Smooth muscle cell (in vitro differentiated cells): ENCODE measurements around the gene HASPIN. TPM values are rescaled to one million over a fixed set of nuclear protein-coding genes. Genes with fewer than 3 reads are reported as not detected.

ENCODE experiments used
- DNase-seq: peaks from one replicate; lab custom pipeline; 2025; ENCODE audit not compliant: unreplicated experiment; lab: John Stamatoyannopoulos, UW
- H2AFZ ChIP-seq: fragments of 200-600 bp; sonication (generic); 2 replicates; pipeline ENCODE4 v1.6.0; 2016; ENCODE audit warnings: antibody characterized with exemption, low read depth, mild to moderate bottlenecking
- H3F3A ChIP-seq: fragments of 200-600 bp; sonication (generic); 2 replicates; pipeline ENCODE4 v1.6.0; 2017; ENCODE audit warnings: antibody characterized with exemption, low read depth
- H3K27ac ChIP-seq: fragments of 200-600 bp; sonication (generic); 2 replicates; pipeline ENCODE4 v1.5.1; 2016; ENCODE audit warnings: low read depth, mild to moderate bottlenecking
- H3K27me3 ChIP-seq: fragments of 200-600 bp; sonication (generic); 2 replicates; pipeline ENCODE4 v1.6.1; 2016; ENCODE audit warnings: low read depth, mild to moderate bottlenecking
- H3K36me3 ChIP-seq: fragments of 200-600 bp; sonication (generic); 2 replicates; pipeline ENCODE4 v1.5.1; 2016; ENCODE audit warnings: low read depth
- H3K4me1 ChIP-seq: fragments of 200-600 bp; sonication (generic); 2 replicates; pipeline ENCODE4 v1.5.1; 2016; ENCODE audit warnings: low read depth
- H3K4me2 ChIP-seq: fragments of 200-600 bp; sonication (generic); 2 replicates; pipeline ENCODE4 v1.6.0; 2016; ENCODE audit warnings: mild to moderate bottlenecking
- H3K4me3 ChIP-seq: fragments of 200-600 bp; sonication (generic); 2 replicates; pipeline ENCODE4 v1.5.1; 2016; ENCODE audit warnings: mild to moderate bottlenecking
- H3K79me2 ChIP-seq: fragments of 200-600 bp; sonication (generic); 2 replicates; pipeline ENCODE4 v1.6.0; 2016; ENCODE audit warnings: low read depth, mild to moderate bottlenecking
- H3K9ac ChIP-seq: fragments of 200-600 bp; sonication (generic); 2 replicates; pipeline ENCODE4 v1.6.0; 2016; ENCODE audit warnings: low read depth
- H3K9me3 ChIP-seq: fragments of 200-600 bp; sonication (generic); replicated peaks from 2 replicates; pipeline ENCODE4 v1.5.1; 2016; ENCODE audit warnings: low read depth
- H4K20me1 ChIP-seq: fragments of 200-600 bp; sonication (generic); 2 replicates; pipeline ENCODE4 v1.6.0; 2016; ENCODE audit warnings: low read depth
- CTCF ChIP-seq: fragments of 200-600 bp; sonication (generic); IDR thresholded peaks from 2 replicates; pipeline ENCODE4 v1.5.1; 2017; ENCODE audit warnings: borderline replicate concordance, mild to moderate bottlenecking, antibody characterized with exemption; ENCODE audit not compliant: insufficient read depth, poor library complexity, severe bottlenecking
- WGBS: methylation state at CpG from one replicate; pipeline ENCODE4 v1.1.7; 2016; ENCODE audit warnings: low lambda C conversion rate; 5-methylcytosine and 5-hydroxymethylcytosine counted together
- polyA plus RNA-seq: library from polyadenylated mRNA; unstranded; fragments of >200 nt; fragmentation: Nextera tagmentation; extraction: Ambion mirVana; gene quantifications from 2 replicates; pipeline ENCODE4 v1.2.1, GENCODE V29; 2016
- total RNA-seq: library from RNA; depleted of rRNA; stranded (reverse); fragments of >200 nt; gene quantifications from 2 replicates; pipeline ENCODE4 v1.2.3, GENCODE V29; 2014

HASPIN gene
- total and polyA plus RNA-seq, 2 experiments from 2014 or later = 1.2 to 2.7 TPM

- no peak for TF ChIP-seq CTCF
- H3K36me3 ChIP-seq = no peaks in the 10 kb centered on the region
- 91% methylated on average over 18 of the region's 22 CpGs for WGBS
These were observed 33.5 kb upstream of the HASPIN start for GRCh38 chr17:3690094-3690715.

GRCh38 chr17:3691617-3692067, 32.1 kb upstream of the HASPIN start:
- Histone ChIP-seq H3K9me3 (no peaks in the 10 kb centered on the region), H3K27me3 (peaks cover 39% of the 10 kb centered on the region), H3K9ac (no peak overlapping the region), H4K20me1 (no peaks in the 10 kb centered on the region), H3K36me3 (no peaks in the 10 kb centered on the region), H3K79me2 (no peaks in the 10 kb centered on the region), H2AFZ (no peak overlapping the region), H3F3A (no peaks in the 10 kb centered on the region), H3K27ac (no peak overlapping the region), H3K4me3 (no peak overlapping the region), H3K4me2 (no peak overlapping the region), H3K4me1 (no peaks in the 10 kb centered on the region)
- no peak for DNase-seq
- no peak for TF ChIP-seq CTCF
- 89% methylated on average over 16 of the region's 16 CpGs for WGBS

More at GRCh38 chr17:3690094-3690715, 33.5 kb upstream of the HASPIN start:
- no peaks in the 10 kb centered on the region for H3K9me3 ChIP-seq
- H3K27me3 ChIP-seq = peaks cover 25% of the 10 kb centered on the region
- no peaks in the 10 kb centered on the region for H3F3A ChIP-seq
- H3K9ac ChIP-seq = no peak overlapping the region
- DNase-seq = no peak
- no peak overlapping the region for H2AFZ ChIP-seq
- H3K4me1 ChIP-seq = no peaks in the 10 kb centered on the region
- H4K20me1 ChIP-seq = no peaks in the 10 kb centered on the region
- H3K4me3 ChIP-seq = no peak overlapping the region
- no peak overlapping the region for H3K4me2 ChIP-seq
- no peak overlapping the region for H3K27ac ChIP-seq
- H3K79me2 ChIP-seq = no peaks in the 10 kb centered on the region

GRCh38 chr17:3692346-3692745, 31.4 kb upstream of the HASPIN start:
- Histone ChIP-seq H3K9ac (no peak overlapping the region), H3K79me2 (no peaks in the 10 kb centered on the region), H3F3A (no peaks in the 10 kb centered on the region), H2AFZ (no peak overlapping the region), H3K9me3 (no peaks in the 10 kb centered on the region), H3K27me3 (peaks cover 46% of the 10 kb centered on the region), H3K4me2 (no peak overlapping the region), H3K4me3 (no peak overlapping the region), H3K27ac (no peak overlapping the region), H3K36me3 (no peaks in the 10 kb centered on the region), H3K4me1 (no peaks in the 10 kb centered on the region), H4K20me1 (no peaks in the 10 kb centered on the region)
- TF ChIP-seq CTCF = no peak
- 84% methylated on average over 9 of the region's 9 CpGs for WGBS
- DNase-seq = no peak

GRCh38 chr17:3693141-3693540, 30.6 kb upstream of the HASPIN start:
- H3K36me3 ChIP-seq = no peaks in the 10 kb centered on the region
- no peak overlapping the region for H3K4me2 ChIP-seq
- no peaks in the 10 kb centered on the region for H3K9me3 ChIP-seq
- no peak overlapping the region for H3K4me3 ChIP-seq
- no peak for DNase-seq
- H3K27ac ChIP-seq = no peak overlapping the region
- peaks cover 54% of the 10 kb centered on the region for H3K27me3 ChIP-seq
- no peaks in the 10 kb centered on the region for H3K4me1 ChIP-seq
- TF ChIP-seq CTCF = no peak
- no peaks in the 10 kb centered on the region for H3K79me2 ChIP-seq
- no peak overlapping the region for H2AFZ ChIP-seq
- WGBS = 85% methylated on average over 4 of the region's 4 CpGs
- H3F3A ChIP-seq = no peaks in the 10 kb centered on the region
- H4K20me1 ChIP-seq = no peaks in the 10 kb centered on the region
- H3K9ac ChIP-seq = no peak overlapping the region
